Vagina (tissue), 2 donors: Measurements from ENCODE around the gene ACSS1. TPM values are rescaled to one million over a fixed set of nuclear protein-coding genes. Genes with fewer than 3 reads are reported as not detected.
A peak's percentile ranks its signal among the peaks of the same experiment; 100 is the strongest.

Experiments
- DNase-seq, 2 donors: peaks; one replicate each; pipeline ENCODE4 v3.0.0-alpha.2; 2017; ENCODE audit errors: extremely low spot score in 2 of 2
- H3K27ac ChIP-seq: fragments of 200-600 bp; sonication (generic); one replicate; pipeline ENCODE4 v1.5.1; 2019
- H3K27me3 ChIP-seq: fragments of 200-600 bp; sonication (generic); one replicate; pipeline ENCODE4 v1.5.1; 2019
- H3K36me3 ChIP-seq, 2 donors: fragments of 200-600 bp; sonication (generic); one replicate each; pipeline ENCODE4 v1.5.1; 2017 to 2019
- H3K4me1 ChIP-seq: fragments of 200-600 bp; sonication (generic); one replicate; pipeline ENCODE4 v1.5.1; 2019
- H3K4me3 ChIP-seq, 2 donors: fragments of 200-600 bp; sonication (generic); 1 replicate in 1 of 2; 2 replicates in 1 of 2; pipeline ENCODE4 v1.5.1; 2016 to 2019
- H3K9me3 ChIP-seq: fragments of 200-600 bp; sonication (generic); one replicate; pipeline ENCODE4 v1.5.1; 2019
- CTCF ChIP-seq, 3 experiments: fragments of 450-650 bp in 2 of 3; fragments of 200-600 bp in 1 of 3; sonication (generic) in 1 of 3; IDR thresholded peaks; one replicate each; pipeline ENCODE4 v1.5.1; 2017 to 2019; ENCODE audit warnings: antibody characterized with exemption in 3 of 3, mild to moderate bottlenecking in 2 of 3, moderate library complexity in 2 of 3
- POLR2A ChIP-seq, 2 donors: fragments of 450-650 bp; IDR thresholded peaks; one replicate each; pipeline ENCODE4 v1.6.1; 2017; ENCODE audit warnings: antibody characterized with exemption in 2 of 2, mild to moderate bottlenecking in 2 of 2, moderate library complexity in 2 of 2
- POLR2AphosphoS5 ChIP-seq, 2 donors: sonication (generic); formaldehyde crosslinking; IDR thresholded peaks; one replicate each; pipeline ENCODE4 v1.9.0; 2017; ENCODE audit warnings: antibody characterized with exemption in 2 of 2, mild to moderate bottlenecking in 2 of 2, low read depth in 1 of 2; ENCODE audit not compliant: insufficient read depth in 1 of 2
- intact Hi-C: fragments of 100-400 bp; cut with DNase I; formaldehyde crosslinking; loops from one replicate; pipeline ENCODE4 v1.15.1; 2023
- total RNA-seq: library from RNA; depleted of rRNA; stranded (reverse); fragments of >200 nt; gene quantifications from one replicate; pipeline ENCODE4 v1.2.3, GENCODE V29; 2016

ACSS1 gene
- total RNA-seq, 1 donor from 2014 or later: 26.3 TPM

- TF ChIP-seq POLR2AphosphoS5 (IDR thresholded peaks at IDR 0.05; ENCODE audit: insufficient read depth in 1 of 2, low read depth in 1 of 2) (no peak), POLR2A (IDR thresholded peaks at IDR 0.05) (no peak), CTCF (IDR thresholded peaks at IDR 0.05) (no peak)
- DNase-seq: no peak
- Histone ChIP-seq H3K27ac (no peak overlapping the region), H3K27me3 (no peaks in the 10 kb centered on the region), H3K4me1 (peaks cover 45% of the 10 kb centered on the region), H3K9me3 (no peaks in the 10 kb centered on the region), H3K4me3 (no peak overlapping the region), H3K36me3 (peaks cover 0 to 8% of the 10 kb centered on the region in 2 donors)
- intact Hi-C loops: no loop called here
Observed at GRCh38 chr20:25020345-25020744, 37.6 kb downstream of the ACSS1 start.

GRCh38 chr20:25019381-25020155 lies 38.4 kb downstream of the ACSS1 start:
- H3K4me1 ChIP-seq: peaks cover 45% of the 10 kb centered on the region
- H3K27ac ChIP-seq: no peak overlapping the region
- DNase-seq: no peak
- peaks cover 0 to 12% of the 10 kb centered on the region in 2 donors for H3K36me3 ChIP-seq
- H3K27me3 ChIP-seq: no peaks in the 10 kb centered on the region
- no peak overlapping the region for H3K4me3 ChIP-seq
- H3K9me3 ChIP-seq: no peaks in the 10 kb centered on the region
- TF ChIP-seq POLR2AphosphoS5 (IDR thresholded peaks at IDR 0.05; ENCODE audit: insufficient read depth in 1 of 2, low read depth in 1 of 2) (no peak), CTCF (IDR thresholded peaks at IDR 0.05) (no peak), POLR2A (IDR thresholded peaks at IDR 0.05) (no peak)
- intact Hi-C loops: no loop called here

- no peaks in the 10 kb centered on the region for H3K27me3 ChIP-seq
- DNase-seq: no peak
- peaks cover 45% of the 10 kb centered on the region for H3K4me1 ChIP-seq
- H3K27ac ChIP-seq: no peak overlapping the region
- no peaks in the 10 kb centered on the region for H3K9me3 ChIP-seq
- no peak for TF ChIP-seq POLR2AphosphoS5 (IDR thresholded peaks at IDR 0.05; ENCODE audit: insufficient read depth in 1 of 2, low read depth in 1 of 2)
- TF ChIP-seq POLR2A (IDR thresholded peaks at IDR 0.05): no peak
- no peak for TF ChIP-seq CTCF (IDR thresholded peaks at IDR 0.05)
- intact Hi-C loops: no loop called here
- no peak overlapping the region for H3K4me3 ChIP-seq
- peaks cover 0 to 15% of the 10 kb centered on the region in 2 donors for H3K36me3 ChIP-seq
Observed at GRCh38 chr20:25018841-25019240, 39.1 kb downstream of the ACSS1 start.

GRCh38 chr20:25018425-25018824 lies 39.5 kb downstream of the ACSS1 start:
- H3K4me1 ChIP-seq: peaks cover 43% of the 10 kb centered on the region
- intact Hi-C loops: no loop called here
- peaks cover 0 to 19% of the 10 kb centered on the region in 2 donors for H3K36me3 ChIP-seq
- H3K4me3 ChIP-seq: no peak overlapping the region
- DNase-seq: no peak
- TF ChIP-seq POLR2A (IDR thresholded peaks at IDR 0.05): no peak
- no peak for TF ChIP-seq CTCF (IDR thresholded peaks at IDR 0.05)
- TF ChIP-seq POLR2AphosphoS5 (IDR thresholded peaks at IDR 0.05; ENCODE audit: insufficient read depth in 1 of 2, low read depth in 1 of 2): no peak
- H3K27ac ChIP-seq: no peak overlapping the region
- H3K27me3 ChIP-seq: no peaks in the 10 kb centered on the region
- no peaks in the 10 kb centered on the region for H3K9me3 ChIP-seq

GRCh38 chr20:25017257-25017803 lies 40.6 kb downstream of the ACSS1 start:
- intact Hi-C loops: no loop called here
- peak; percentile 35 to 59 for TF ChIP-seq POLR2AphosphoS5 (IDR thresholded peaks at IDR 0.05; ENCODE audit: insufficient read depth in 1 of 2, low read depth in 1 of 2)
- no peak for TF ChIP-seq POLR2A (IDR thresholded peaks at IDR 0.05)
- TF ChIP-seq CTCF (IDR thresholded peaks at IDR 0.05): no peak
- H3K4me1 ChIP-seq: peaks cover 32% of the 10 kb centered on the region
- H3K4me3 ChIP-seq: no peak overlapping the region
- H3K27me3 ChIP-seq: no peaks in the 10 kb centered on the region
- DNase-seq: no peak
- no peaks in the 10 kb centered on the region for H3K9me3 ChIP-seq
- no peak overlapping the region for H3K27ac ChIP-seq
- peaks cover 0 to 28% of the 10 kb centered on the region in 2 donors for H3K36me3 ChIP-seq
